OCI-LY7 (cell line): Measurements from ENCODE around the gene ALPG. TPM values are rescaled to one million over a fixed set of nuclear protein-coding genes. Genes with fewer than 3 reads are reported as not detected.
"Not testable (repeated sequence)": the region's sequence is repeated elsewhere in the genome, so short reads cannot be mapped to it uniquely, and the experiment has no call there.

ENCODE experiments used
- BruUV-seq: library from RNA; stranded (reverse); fragments of 400-500 nt; replicated peaks from 2 replicates; lab custom pipeline; 2021; lab: Mats Ljungman, UMichigan
- CTCF ChIA-PET: fragments of 300-600 bp; sonication (Branson Sonifier 250); formaldehyde crosslinking; loops from one replicate; lab custom pipeline; 2022; ENCODE audit warnings: antibody characterized with exemption; ENCODE audit not compliant: unreplicated experiment; lab: Charles Lee
- POLR2A ChIA-PET: fragments of 300-600 bp; sonication (Branson Sonifier 250); formaldehyde crosslinking; loops from one replicate; lab custom pipeline; 2022; ENCODE audit warnings: antibody characterized with exemption; lab: Charles Lee
- DNase-seq: peaks from one replicate; pipeline ENCODE4 v3.0.0-alpha.2; 2015; ENCODE audit warnings: low spot score
- H2AFZ ChIP-seq: fragments of 200-600 bp; sonication (generic), shearing (Covaris generic); 2 replicates; pipeline ENCODE4 v1.6.1; 2014; ENCODE audit warnings: mild to moderate bottlenecking, antibody characterized with exemption, low read length, moderate library complexity
- H3K27ac ChIP-seq: fragments of 200-600 bp; sonication (generic); 2 replicates; pipeline ENCODE4 v1.5.1; 2014; ENCODE audit warnings: mixed run types, low read depth, mild to moderate bottlenecking, moderate library complexity, low read length, inconsistent platforms; ENCODE audit not compliant: poor library complexity, severe bottlenecking
- H3K36me3 ChIP-seq: fragments of 200-600 bp; sonication (generic); 2 replicates; pipeline ENCODE4 v1.6.1; 2014; ENCODE audit warnings: mild to moderate bottlenecking, antibody characterized with exemption, low read length, moderate library complexity, mixed read lengths; ENCODE audit not compliant: insufficient read depth
- H3K4me1 ChIP-seq: fragments of 200-600 bp; sonication (generic); 2 replicates; pipeline ENCODE4 v1.5.1; 2014; ENCODE audit warnings: mild to moderate bottlenecking, low read length; ENCODE audit not compliant: insufficient read depth, poor library complexity, severe bottlenecking
- H3K4me2 ChIP-seq: fragments of 200-600 bp; sonication (generic); 2 replicates; pipeline ENCODE4 v1.6.1; 2014; ENCODE audit warnings: mild to moderate bottlenecking, low read length
- H3K4me3 ChIP-seq: fragments of 200-600 bp; sonication (generic); 2 replicates; pipeline ENCODE4 v1.5.1; 2014; ENCODE audit warnings: mild to moderate bottlenecking, low read depth, low read length; ENCODE audit not compliant: poor library complexity, severe bottlenecking
- H3K79me2 ChIP-seq: fragments of 200-600 bp; sonication (generic); 2 replicates; pipeline ENCODE4 v1.6.1; 2016; ENCODE audit warnings: low read depth, mild to moderate bottlenecking, low read length, moderate library complexity, mixed read lengths; ENCODE audit not compliant: insufficient read depth
- H3K9me2 ChIP-seq: fragments of 200-600 bp; sonication (generic); 2 replicates; pipeline ENCODE4 v1.6.1; 2016; ENCODE audit warnings: mild to moderate bottlenecking, low read length, mixed read lengths; ENCODE audit not compliant: insufficient read depth
- H3K9me3 ChIP-seq: fragments of 200-600 bp; sonication (generic); 2 replicates; pipeline ENCODE4 v1.6.1; 2014; ENCODE audit warnings: mild to moderate bottlenecking, mixed run types, low read length, mixed read lengths
- H4K20me1 ChIP-seq: fragments of 200-600 bp; sonication (generic); 2 replicates; pipeline ENCODE4 v1.6.1; 2014; ENCODE audit warnings: mild to moderate bottlenecking, antibody characterized with exemption, low read length, moderate library complexity, mixed read lengths; ENCODE audit not compliant: insufficient read depth
- EZH2phosphoT487 ChIP-seq: fragments of 200-600 bp; sonication (generic); IDR thresholded peaks from 2 replicates; pipeline ENCODE4 v1.6.1; 2018; ENCODE audit warnings: low read depth, borderline replicate concordance, mild to moderate bottlenecking, mixed run types, antibody characterized with exemption, low read length, moderate library complexity, mixed read lengths
- intact Hi-C: fragments of 100-400 bp; cut with micrococcal nuclease; formaldehyde crosslinking; loops from one replicate; pipeline ENCODE4 v1.10.0; 2022; ENCODE audit not compliant: unreplicated experiment
- total RNA-seq, 2 experiments: library from RNA; depleted of rRNA in 1 of 2; stranded (reverse); fragments of >200 nt in 1 of 2; shearing (Covaris generic) in 1 of 2; gene quantifications; 2 replicates each; pipeline ENCODE4 v1.2.3, GENCODE V29; 2014 to 2022
- TF ChIP-seq, protein P1 (sequence below): fragments of 200-600 bp; sonication (generic); conservative IDR thresholded peaks from 2 replicates; pipeline ENCODE4 v1.5.1; 2014; ENCODE audit warnings: mild to moderate bottlenecking, antibody characterized with exemption, low read length, moderate library complexity, mixed read lengths

The ALPG gene
- total RNA-seq, 2 experiments from 2014 or later = not detected

DNA sequence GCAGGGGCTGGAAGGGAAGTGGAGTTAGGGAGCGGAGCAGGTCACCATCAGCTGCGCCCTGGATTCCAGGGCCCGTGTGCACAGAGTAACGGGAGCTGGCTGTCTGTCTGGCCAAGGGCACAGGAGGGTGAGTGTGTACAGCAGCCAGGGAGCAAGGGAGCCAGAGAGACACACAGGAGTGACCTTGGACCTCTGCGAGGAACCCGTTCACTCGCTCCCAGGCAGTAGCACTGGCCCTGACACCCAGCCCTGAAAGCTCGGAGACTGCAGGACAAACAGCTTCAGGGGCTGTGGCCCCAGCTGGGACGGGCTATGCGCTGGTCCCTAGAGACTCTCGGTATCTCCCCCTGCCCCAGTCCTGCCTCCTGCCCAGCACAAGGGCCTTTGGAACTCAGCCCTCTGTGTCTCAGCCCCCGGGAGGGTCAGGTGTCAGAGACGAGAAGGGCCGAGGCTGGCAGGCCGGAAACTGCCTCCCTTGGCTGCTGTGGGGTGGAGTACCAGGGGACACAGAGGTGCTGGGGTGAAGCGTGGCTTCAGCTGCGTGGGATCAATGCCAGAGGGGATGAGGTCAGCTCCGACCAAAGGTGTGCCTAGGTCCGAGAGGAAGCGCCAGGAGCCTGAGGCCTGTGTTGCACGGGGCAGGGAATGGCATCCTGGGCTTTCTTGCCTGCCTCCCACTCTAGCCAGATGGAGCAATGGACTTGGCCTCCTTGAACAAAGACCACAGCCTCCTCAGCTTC lies 37.2 kb downstream of the ALPG start:
- not testable (repeated sequence) for DNase-seq
- intact Hi-C loops = loop anchor here (1.0 kb wide), 1 partner anchor 78 kb away; no protein-coding TSS in a partner anchor
- CTCF ChIA-PET = interaction anchor here (0.6 to 0.8 kb wide), 2 partner anchors 71 to 72 kb away, joined by 3 read pairs; no protein-coding TSS in a partner anchor

GRCh38 chr2:232444409-232445148 lies 37.9 kb downstream of the ALPG start:
- H3K9me2 ChIP-seq = no peaks in the 10 kb centered on the region
- BruUV-seq = no TSS peak
- H3K79me2 ChIP-seq = no peaks in the 10 kb centered on the region
- no peak overlapping the region for H3K4me2 ChIP-seq
- H2AFZ ChIP-seq = peak overlapping the region; percentile 72
- H3K36me3 ChIP-seq = no peaks in the 10 kb centered on the region
- peaks cover 4% of the 10 kb centered on the region for H3K4me1 ChIP-seq
- intact Hi-C loops = loop anchor here (1.0 kb wide), 1 partner anchor 78 kb away; no protein-coding TSS in a partner anchor
- no peak overlapping the region for H3K4me3 ChIP-seq
- CTCF ChIA-PET = interaction anchor here (0.8 kb wide), 1 partner anchor 71 kb away, joined by 3 read pairs; no protein-coding TSS in a partner anchor
- POLR2A ChIA-PET = no interaction called here
- no peaks in the 10 kb centered on the region for H4K20me1 ChIP-seq
- DNase-seq = peak; percentile 78
- TF ChIP-seq, protein P1, sequence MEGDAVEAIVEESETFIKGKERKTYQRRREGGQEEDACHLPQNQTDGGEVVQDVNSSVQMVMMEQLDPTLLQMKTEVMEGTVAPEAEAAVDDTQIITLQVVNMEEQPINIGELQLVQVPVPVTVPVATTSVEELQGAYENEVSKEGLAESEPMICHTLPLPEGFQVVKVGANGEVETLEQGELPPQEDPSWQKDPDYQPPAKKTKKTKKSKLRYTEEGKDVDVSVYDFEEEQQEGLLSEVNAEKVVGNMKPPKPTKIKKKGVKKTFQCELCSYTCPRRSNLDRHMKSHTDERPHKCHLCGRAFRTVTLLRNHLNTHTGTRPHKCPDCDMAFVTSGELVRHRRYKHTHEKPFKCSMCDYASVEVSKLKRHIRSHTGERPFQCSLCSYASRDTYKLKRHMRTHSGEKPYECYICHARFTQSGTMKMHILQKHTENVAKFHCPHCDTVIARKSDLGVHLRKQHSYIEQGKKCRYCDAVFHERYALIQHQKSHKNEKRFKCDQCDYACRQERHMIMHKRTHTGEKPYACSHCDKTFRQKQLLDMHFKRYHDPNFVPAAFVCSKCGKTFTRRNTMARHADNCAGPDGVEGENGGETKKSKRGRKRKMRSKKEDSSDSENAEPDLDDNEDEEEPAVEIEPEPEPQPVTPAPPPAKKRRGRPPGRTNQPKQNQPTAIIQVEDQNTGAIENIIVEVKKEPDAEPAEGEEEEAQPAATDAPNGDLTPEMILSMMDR = peak; percentile 80
- TF ChIP-seq EZH2phosphoT487 = no peak
- H3K9me3 ChIP-seq = no peaks in the 10 kb centered on the region
- no peak overlapping the region for H3K27ac ChIP-seq

More for the DNA sequence above, 37.2 kb downstream of the ALPG start:
- H2AFZ ChIP-seq = peak overlapping the region; percentile 72
- BruUV-seq, H3K4me3 ChIP-seq, H3K4me1 ChIP-seq, H3K9me3 ChIP-seq, POLR2A ChIA-PET, H3K4me2 ChIP-seq, H3K27ac ChIP-seq, H3K9me2 ChIP-seq, H3K79me2 ChIP-seq, H4K20me1 ChIP-seq, H3K36me3 ChIP-seq: not testable (repeated sequence)

GRCh38 chr2:232445149-232445885 lies 38.7 kb downstream of the ALPG start:
- H3K36me3 ChIP-seq, H4K20me1 ChIP-seq, H3K79me2 ChIP-seq, CTCF ChIA-PET, H3K4me3 ChIP-seq, H3K4me1 ChIP-seq, BruUV-seq, intact Hi-C loops, DNase-seq, POLR2A ChIA-PET, H3K4me2 ChIP-seq, H2AFZ ChIP-seq, H3K27ac ChIP-seq, H3K9me3 ChIP-seq, H3K9me2 ChIP-seq: not testable (repeated sequence)

- DNase-seq, H3K79me2 ChIP-seq, H3K4me1 ChIP-seq, H3K4me2 ChIP-seq, H3K9me3 ChIP-seq, H3K4me3 ChIP-seq, H3K27ac ChIP-seq, H2AFZ ChIP-seq, H3K9me2 ChIP-seq, CTCF ChIA-PET, BruUV-seq, H4K20me1 ChIP-seq, POLR2A ChIA-PET, H3K36me3 ChIP-seq, intact Hi-C loops: not testable (repeated sequence)
Measured at GRCh38 chr2:232446266-232446777, 39.7 kb downstream of the ALPG start.
